HEK293 (cell line): ENCODE measurements around the gene COTL1.

ENCODE experiments used
- CTCF ChIA-PET: fragments of 350-600 bp; formaldehyde crosslinking; extraction: SDS; loops from one replicate; lab custom pipeline; 2021; ENCODE audit warnings: antibody characterized with exemption; lab: Yijun Ruan, JAX
- POLR2A ChIA-PET: fragments of 300-600 bp; formaldehyde crosslinking; extraction: SDS; loops from one replicate; lab custom pipeline; 2020; ENCODE audit warnings: antibody characterized with exemption, inconsistent platforms; lab: Yijun Ruan, JAX
- H3K27ac ChIP-seq: fragments of 200-500 bp; sonication (Bioruptor generic); 2 replicates; pipeline ENCODE4 v1.5.1; 2014; ENCODE audit warnings: low read depth, low read length, control low read depth, inconsistent platforms; ENCODE audit errors: extremely low read depth
- H3K36me3 ChIP-seq, 2 experiments: fragments of 200-500 bp in 1 of 2; sonication (Bioruptor generic) in 1 of 2; 1 replicate in 1 of 2; 2 replicates in 1 of 2; pipeline ENCODE4 v1.5.1; 2014 to 2017; ENCODE audit warnings: inconsistent platforms in 2 of 2, low read length in 2 of 2; ENCODE audit not compliant: control insufficient read depth in 2 of 2, insufficient read depth in 1 of 2
- H3K4me1 ChIP-seq: fragments of 200-500 bp; sonication (Bioruptor generic); 2 replicates; pipeline ENCODE4 v1.5.1; 2014; ENCODE audit warnings: mild to moderate bottlenecking, low read length, inconsistent platforms; ENCODE audit not compliant: control insufficient read depth, insufficient read depth
- H3K4me3 ChIP-seq: 2 replicates; pipeline ENCODE4 v1.5.1; 2011; ENCODE audit warnings: low read depth, mild to moderate bottlenecking, control low read depth, low read length, moderate library complexity
- H3K9me3 ChIP-seq: fragments of 200-500 bp; sonication (Bioruptor generic); 2 replicates; pipeline ENCODE4 v1.5.1; 2014; ENCODE audit warnings: low read depth, low read length, inconsistent platforms; ENCODE audit not compliant: control insufficient read depth, insufficient read depth
- IKZF3 ChIP-seq: fragments of 450-650 bp; IDR thresholded peaks from 2 replicates; pipeline ENCODE4 v1.5.0; 2018; ENCODE audit warnings: missing biosample characterization, mild to moderate bottlenecking, missing genetic modification characterization, moderate library complexity
- MEIS1 ChIP-seq: sonication (generic); formaldehyde crosslinking; IDR thresholded peaks from 2 replicates; pipeline ENCODE4 v1.8.1; 2022; ENCODE audit warnings: missing genetic modification reagents, mild to moderate bottlenecking, borderline replicate concordance
- MYNN ChIP-seq: fragments of 450-650 bp; formaldehyde crosslinking; IDR thresholded peaks from 2 replicates; pipeline ENCODE4 v1.5.1; 2016; ENCODE audit warnings: missing biosample characterization, missing genetic modification characterization, borderline replicate concordance
- RBAK ChIP-seq: fragments of 450-650 bp; formaldehyde crosslinking; IDR thresholded peaks from 2 replicates; pipeline ENCODE4 v1.5.1; 2016; ENCODE audit warnings: missing biosample characterization, missing genetic modification characterization
- SP3 ChIP-seq: fragments of 450-650 bp; formaldehyde crosslinking; IDR thresholded peaks from 2 replicates; pipeline ENCODE4 v1.5.1; 2016; ENCODE audit warnings: missing biosample characterization, missing genetic modification characterization
- WT1 ChIP-seq: fragments of 450-650 bp; formaldehyde crosslinking; IDR thresholded peaks from 2 replicates; pipeline ENCODE4 v1.5.1; 2016; ENCODE audit warnings: missing biosample characterization, missing genetic modification characterization
- YY2 ChIP-seq: fragments of 450-650 bp; formaldehyde crosslinking; IDR thresholded peaks from 2 replicates; pipeline ENCODE4 v1.5.1; 2016; ENCODE audit warnings: missing biosample characterization, missing genetic modification characterization
- ZBTB17 ChIP-seq: fragments of 450-650 bp; formaldehyde crosslinking; IDR thresholded peaks from 2 replicates; pipeline ENCODE4 v1.5.1; 2016; ENCODE audit warnings: missing biosample characterization, missing genetic modification characterization
- ZBTB20 ChIP-seq: fragments of 450-650 bp; formaldehyde crosslinking; IDR thresholded peaks from 2 replicates; pipeline ENCODE4 v1.5.1; 2016; ENCODE audit warnings: missing biosample characterization, missing genetic modification characterization
- ZEB2 ChIP-seq: fragments of 450-650 bp; formaldehyde crosslinking; IDR thresholded peaks from 2 replicates; pipeline ENCODE4 v1.5.1; 2016; ENCODE audit warnings: missing biosample characterization, missing genetic modification characterization
- ZNF10 ChIP-seq: fragments of 450-650 bp; formaldehyde crosslinking; IDR thresholded peaks from 2 replicates; pipeline ENCODE4 v1.5.1; 2017; ENCODE audit warnings: missing biosample characterization, missing genetic modification characterization
- ZNF221 ChIP-seq: fragments of 450-650 bp; formaldehyde crosslinking; IDR thresholded peaks from 2 replicates; pipeline ENCODE4 v1.5.1; 2017; ENCODE audit warnings: missing biosample characterization, missing genetic modification characterization, borderline replicate concordance
- ZNF223 ChIP-seq: fragments of 450-650 bp; formaldehyde crosslinking; IDR thresholded peaks from 2 replicates; pipeline ENCODE4 v1.5.1; 2016; ENCODE audit warnings: missing biosample characterization, missing genetic modification characterization
- ZNF514 ChIP-seq: fragments of 450-650 bp; formaldehyde crosslinking; IDR thresholded peaks from 2 replicates; pipeline ENCODE4 v1.5.1; 2016; ENCODE audit warnings: missing biosample characterization, missing genetic modification characterization
- ZNF701 ChIP-seq: fragments of 450-650 bp; formaldehyde crosslinking; IDR thresholded peaks from 2 replicates; pipeline ENCODE4 v1.5.1; 2016; ENCODE audit warnings: missing biosample characterization, missing genetic modification characterization
- ZNF747 ChIP-seq: fragments of 450-650 bp; formaldehyde crosslinking; IDR thresholded peaks from 2 replicates; pipeline ENCODE4 v1.5.1; 2016; ENCODE audit warnings: missing biosample characterization, missing genetic modification characterization
- ZNF792 ChIP-seq: fragments of 450-650 bp; formaldehyde crosslinking; IDR thresholded peaks from 2 replicates; pipeline ENCODE4 v1.5.1; 2016; ENCODE audit warnings: missing biosample characterization, missing genetic modification characterization
- TF ChIP-seq, protein P1 (sequence below): fragments of 450-650 bp; formaldehyde crosslinking; IDR thresholded peaks from 2 replicates; pipeline ENCODE4 v1.5.1; 2016; ENCODE audit warnings: missing biosample characterization, missing genetic modification characterization
- TF ChIP-seq, protein P2 (sequence below): fragments of 450-650 bp; formaldehyde crosslinking; IDR thresholded peaks from 2 replicates; pipeline ENCODE4 v1.5.1; 2016; ENCODE audit warnings: missing biosample characterization, missing genetic modification characterization
- TF ChIP-seq, protein P3 (sequence below): fragments of 450-650 bp; formaldehyde crosslinking; IDR thresholded peaks from 2 replicates; pipeline ENCODE4 v1.5.1; 2016; ENCODE audit warnings: missing biosample characterization, missing genetic modification characterization
- TF ChIP-seq, protein P4 (sequence below): fragments of 450-650 bp; IDR thresholded peaks from 2 replicates; pipeline ENCODE4 v1.5.1; 2018; ENCODE audit warnings: missing biosample characterization, mild to moderate bottlenecking, missing genetic modification characterization
- TF ChIP-seq, protein P5 (sequence below): fragments of 450-650 bp; formaldehyde crosslinking; IDR thresholded peaks from 2 replicates; pipeline ENCODE4 v1.5.1; 2016; ENCODE audit warnings: missing biosample characterization, missing genetic modification characterization

The COTL1 gene

DNA sequence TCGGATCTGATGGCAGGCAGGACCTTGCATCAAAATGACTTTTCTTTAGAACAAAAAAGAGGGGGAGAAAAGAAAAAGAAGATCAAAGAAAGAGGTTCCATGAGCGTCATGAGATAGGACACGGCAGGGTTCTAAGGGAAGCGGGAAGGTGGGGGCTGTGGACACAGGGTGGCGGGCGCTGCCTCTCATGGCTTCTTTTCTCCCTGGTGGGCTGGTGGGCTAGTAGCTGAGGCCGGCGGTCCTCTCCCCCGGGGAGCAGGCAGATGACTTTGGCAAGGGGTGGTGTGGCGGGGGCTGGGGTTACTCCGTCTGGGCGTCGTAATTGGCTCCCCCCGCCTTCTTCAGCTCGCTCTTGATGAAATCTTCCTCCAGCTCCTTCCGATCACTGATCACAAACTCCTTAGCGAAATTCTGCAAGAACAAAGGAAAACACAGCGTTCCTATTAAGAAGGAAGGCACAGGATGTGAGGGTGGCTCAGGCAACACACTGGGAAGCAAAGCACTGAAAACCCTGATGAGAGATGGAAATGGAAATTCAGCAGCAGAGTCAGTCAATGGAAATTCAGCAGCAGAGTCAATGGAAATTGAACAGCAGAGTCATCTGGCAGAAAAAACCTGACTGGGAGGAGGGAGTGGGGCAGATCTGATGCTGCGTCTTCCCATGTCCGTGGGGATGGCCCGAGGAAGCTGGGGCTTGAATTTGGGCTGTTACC, 51.2 kb downstream of the COTL1 start (continued):
- TF ChIP-seq ZNF701 (tag by site-specific recombination) (no peak), ZNF514 (tag by site-specific recombination) (no peak), IKZF3 (tag by site-specific recombination) (no peak), MEIS1 (CRISPR knock-in tag) (no peak), ZNF223 (no peak), ZEB2 (no peak), YY2 (tag by site-specific recombination) (no peak), ZNF792 (tag by site-specific recombination) (no peak)
- TF ChIP-seq, protein P1, sequence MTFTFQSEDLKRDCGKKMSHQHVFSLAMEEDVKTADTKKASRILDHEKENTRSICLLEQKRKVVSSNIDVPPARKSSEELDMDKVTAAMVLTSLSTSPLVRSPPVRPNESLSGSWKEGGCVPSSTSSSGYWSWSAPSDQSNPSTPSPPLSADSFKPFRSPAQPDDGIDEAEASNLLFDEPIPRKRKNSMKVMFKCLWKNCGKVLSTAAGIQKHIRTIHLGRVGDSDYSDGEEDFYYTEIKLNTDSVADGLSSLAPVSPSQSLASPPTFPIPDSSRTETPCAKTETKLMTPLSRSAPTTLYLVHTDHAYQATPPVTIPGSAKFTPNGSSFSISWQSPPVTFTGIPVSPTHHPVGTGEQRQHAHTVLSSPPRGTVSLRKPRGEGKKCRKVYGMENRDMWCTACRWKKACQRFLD, result no peak
- TF ChIP-seq, protein P2, sequence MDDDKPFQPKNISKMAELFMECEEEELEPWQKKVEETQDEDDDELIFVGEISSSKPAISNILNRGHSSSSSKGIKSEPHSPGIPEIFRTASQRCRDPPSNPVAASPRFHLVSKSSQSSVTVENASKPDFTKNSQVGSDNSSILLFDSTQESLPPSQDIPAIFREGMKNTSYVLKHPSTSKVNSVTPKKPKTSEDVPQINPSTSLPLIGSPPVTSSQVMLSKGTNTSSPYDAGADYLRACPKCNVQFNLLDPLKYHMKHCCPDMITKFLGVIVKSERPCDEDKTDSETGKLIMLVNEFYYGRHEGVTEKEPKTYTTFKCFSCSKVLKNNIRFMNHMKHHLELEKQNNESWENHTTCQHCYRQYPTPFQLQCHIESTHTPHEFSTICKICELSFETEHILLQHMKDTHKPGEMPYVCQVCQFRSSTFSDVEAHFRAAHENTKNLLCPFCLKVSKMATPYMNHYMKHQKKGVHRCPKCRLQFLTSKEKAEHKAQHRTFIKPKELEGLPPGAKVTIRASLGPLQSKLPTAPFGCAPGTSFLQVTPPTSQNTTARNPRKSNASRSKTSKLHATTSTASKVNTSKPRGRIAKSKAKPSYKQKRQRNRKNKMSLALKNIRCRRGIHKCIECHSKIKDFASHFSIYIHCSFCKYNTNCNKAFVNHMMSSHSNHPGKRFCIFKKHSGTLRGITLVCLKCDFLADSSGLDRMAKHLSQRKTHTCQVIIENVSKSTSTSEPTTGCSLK (tag by site-specific recombination), result no peak

DNA sequence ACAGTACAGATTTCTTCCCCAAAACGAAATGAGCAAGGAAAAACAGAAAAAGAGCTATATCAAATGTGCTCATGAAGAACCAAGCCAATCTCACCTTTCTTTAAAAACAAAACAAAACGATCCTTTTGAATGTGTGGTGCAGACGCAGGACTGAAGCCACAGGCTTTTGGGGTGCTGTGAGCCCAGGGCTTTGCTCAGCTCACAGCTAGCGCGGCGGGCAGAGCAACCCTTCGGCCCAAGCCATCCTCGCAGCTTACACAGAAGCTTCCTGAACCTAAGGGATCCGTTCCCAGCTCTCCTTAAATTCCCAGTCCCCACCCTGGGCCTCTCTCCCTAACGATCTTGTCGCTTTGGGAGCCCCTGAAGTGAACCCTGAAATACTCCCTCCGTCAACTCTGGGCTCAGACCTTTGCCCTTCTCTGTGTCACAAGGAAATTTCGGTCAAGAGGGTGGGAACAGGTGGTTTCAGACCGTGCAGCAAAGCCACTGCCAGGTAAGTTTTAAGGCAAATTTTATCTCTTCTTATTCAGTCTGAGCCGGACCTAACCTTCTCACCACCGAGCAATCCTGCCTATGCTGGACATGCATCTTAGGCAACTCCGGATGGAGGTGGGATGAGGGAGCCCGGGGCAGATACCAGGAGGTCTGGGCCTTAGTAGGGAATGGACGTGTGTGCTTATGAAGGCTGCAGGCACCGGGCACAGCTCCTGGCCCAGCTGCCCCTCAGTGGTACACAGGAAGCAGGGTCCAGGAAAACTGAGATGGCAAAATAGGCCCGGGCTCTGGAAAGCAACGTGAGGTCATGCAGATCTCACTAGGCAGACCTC, 52.0 kb downstream of the COTL1 start:
- peaks cover 0 to 14% of the 10 kb centered on the region in 2 experiments; a peak in 1 of 3 replicates for H3K36me3 ChIP-seq
- CTCF ChIA-PET, result interaction anchor here (0.6 kb wide), 1 partner anchor 57 kb away, joined by 3 read pairs; no protein-coding TSS in a partner anchor
- POLR2A ChIA-PET, result interaction anchor here (0.6 kb wide), 1 partner anchor 37 kb away, joined by 4 read pairs; no protein-coding TSS in a partner anchor
- TF ChIP-seq, protein P3, sequence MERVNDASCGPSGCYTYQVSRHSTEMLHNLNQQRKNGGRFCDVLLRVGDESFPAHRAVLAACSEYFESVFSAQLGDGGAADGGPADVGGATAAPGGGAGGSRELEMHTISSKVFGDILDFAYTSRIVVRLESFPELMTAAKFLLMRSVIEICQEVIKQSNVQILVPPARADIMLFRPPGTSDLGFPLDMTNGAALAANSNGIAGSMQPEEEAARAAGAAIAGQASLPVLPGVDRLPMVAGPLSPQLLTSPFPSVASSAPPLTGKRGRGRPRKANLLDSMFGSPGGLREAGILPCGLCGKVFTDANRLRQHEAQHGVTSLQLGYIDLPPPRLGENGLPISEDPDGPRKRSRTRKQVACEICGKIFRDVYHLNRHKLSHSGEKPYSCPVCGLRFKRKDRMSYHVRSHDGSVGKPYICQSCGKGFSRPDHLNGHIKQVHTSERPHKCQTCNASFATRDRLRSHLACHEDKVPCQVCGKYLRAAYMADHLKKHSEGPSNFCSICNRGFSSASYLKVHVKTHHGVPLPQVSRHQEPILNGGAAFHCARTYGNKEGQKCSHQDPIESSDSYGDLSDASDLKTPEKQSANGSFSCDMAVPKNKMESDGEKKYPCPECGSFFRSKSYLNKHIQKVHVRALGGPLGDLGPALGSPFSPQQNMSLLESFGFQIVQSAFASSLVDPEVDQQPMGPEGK, result no peak
- TF ChIP-seq, protein P4, sequence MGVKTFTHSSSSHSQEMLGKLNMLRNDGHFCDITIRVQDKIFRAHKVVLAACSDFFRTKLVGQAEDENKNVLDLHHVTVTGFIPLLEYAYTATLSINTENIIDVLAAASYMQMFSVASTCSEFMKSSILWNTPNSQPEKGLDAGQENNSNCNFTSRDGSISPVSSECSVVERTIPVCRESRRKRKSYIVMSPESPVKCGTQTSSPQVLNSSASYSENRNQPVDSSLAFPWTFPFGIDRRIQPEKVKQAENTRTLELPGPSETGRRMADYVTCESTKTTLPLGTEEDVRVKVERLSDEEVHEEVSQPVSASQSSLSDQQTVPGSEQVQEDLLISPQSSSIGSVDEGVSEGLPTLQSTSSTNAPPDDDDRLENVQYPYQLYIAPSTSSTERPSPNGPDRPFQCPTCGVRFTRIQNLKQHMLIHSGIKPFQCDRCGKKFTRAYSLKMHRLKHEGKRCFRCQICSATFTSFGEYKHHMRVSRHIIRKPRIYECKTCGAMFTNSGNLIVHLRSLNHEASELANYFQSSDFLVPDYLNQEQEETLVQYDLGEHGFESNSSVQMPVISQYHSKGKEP, result no peak
- no peak for TF ChIP-seq SP3 (tag by site-specific recombination)
- no peak for TF ChIP-seq ZBTB20 (tag by site-specific recombination)
- TF ChIP-seq MYNN, result no peak
- TF ChIP-seq, protein P5, sequence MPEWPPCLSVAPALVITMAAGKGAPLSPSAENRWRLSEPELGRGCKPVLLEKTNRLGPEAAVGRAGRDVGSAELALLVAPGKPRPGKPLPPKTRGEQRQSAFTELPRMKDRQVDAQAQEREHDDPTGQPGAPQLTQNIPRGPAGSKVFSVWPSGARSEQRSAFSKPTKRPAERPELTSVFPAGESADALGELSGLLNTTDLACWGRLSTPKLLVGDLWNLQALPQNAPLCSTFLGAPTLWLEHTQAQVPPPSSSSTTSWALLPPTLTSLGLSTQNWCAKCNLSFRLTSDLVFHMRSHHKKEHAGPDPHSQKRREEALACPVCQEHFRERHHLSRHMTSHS (tag by site-specific recombination), result no peak
- no peak for TF ChIP-seq ZNF10 (tag by site-specific recombination)
- TF ChIP-seq ZNF221 (tag by site-specific recombination), result no peak
- no peak for TF ChIP-seq ZBTB17 (tag by site-specific recombination)
- no peak for TF ChIP-seq WT1
- TF ChIP-seq ZNF747, result no peak
- no peak for TF ChIP-seq RBAK (tag by site-specific recombination)
- TF ChIP-seq ZNF514 (tag by site-specific recombination), result no peak

More for the DNA sequence above, 52.0 kb downstream of the COTL1 start:
- Histone ChIP-seq H3K9me3 (no peaks in the 10 kb centered on the region), H3K27ac (no peak overlapping the region), H3K4me3 (no peak overlapping the region), H3K4me1 (no peaks in the 10 kb centered on the region)
